HG02610 (cell line): ENCODE measurements around the gene KRTAP4-9.
"Not testable (repeated sequence)": the region's sequence is repeated elsewhere in the genome, so short reads cannot be mapped to it uniquely, and the experiment has no call there.

Source experiments
- ATAC-seq: cut with Tn5 transposase; IDR thresholded peaks from one replicate; pipeline ENCODE4 v1.9.1; 2021; ENCODE audit warnings: mild to moderate bottlenecking, moderate library complexity; ENCODE audit not compliant: unreplicated experiment

The KRTAP4-9 gene

DNA sequence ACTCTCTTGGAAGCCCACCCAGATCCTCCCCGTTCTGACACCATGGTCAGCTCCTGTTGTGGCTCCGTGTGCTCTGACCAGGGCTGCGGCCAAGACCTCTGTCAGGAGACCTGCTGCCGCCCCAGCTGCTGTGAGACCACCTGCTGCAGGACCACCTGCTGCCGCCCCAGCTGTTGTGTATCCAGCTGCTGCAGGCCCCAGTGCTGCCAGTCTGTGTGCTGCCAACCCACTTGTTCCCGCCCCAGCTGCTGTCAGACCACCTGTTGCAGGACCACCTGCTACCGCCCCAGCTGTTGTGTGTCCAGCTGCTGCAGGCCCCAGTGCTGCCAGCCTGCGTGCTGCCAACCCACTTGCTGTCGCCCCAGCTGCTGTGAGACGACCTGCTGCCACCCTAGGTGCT is at the start of gene KRTAP4-9:
Gene KRTAP4-9 (plus strand): TSS at position 43 of the 400 bp plus-strand sequence. CDS start 0 bp downstream, at position 43.
- not testable (repeated sequence) for ATAC-seq

DNA sequence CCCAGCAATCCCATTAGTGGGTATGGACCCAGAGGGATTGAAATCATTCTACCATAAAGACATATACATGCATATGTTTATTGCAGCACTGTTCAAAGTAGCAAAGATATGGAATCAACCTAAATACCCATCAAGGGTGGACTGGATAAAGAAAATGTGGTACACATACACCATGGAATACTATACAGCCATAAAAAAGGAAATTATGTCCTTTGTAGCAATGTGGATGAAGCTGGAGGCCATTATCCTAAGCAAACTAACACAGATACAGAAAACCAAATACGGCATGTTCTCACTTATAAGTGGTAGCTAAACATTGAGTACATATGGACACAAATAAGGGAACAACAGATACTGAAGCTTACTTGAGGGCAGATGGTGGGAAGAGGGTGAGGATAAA is 47.6 kb upstream of the KRTAP4-9 start:
- no peak for ATAC-seq

DNA sequence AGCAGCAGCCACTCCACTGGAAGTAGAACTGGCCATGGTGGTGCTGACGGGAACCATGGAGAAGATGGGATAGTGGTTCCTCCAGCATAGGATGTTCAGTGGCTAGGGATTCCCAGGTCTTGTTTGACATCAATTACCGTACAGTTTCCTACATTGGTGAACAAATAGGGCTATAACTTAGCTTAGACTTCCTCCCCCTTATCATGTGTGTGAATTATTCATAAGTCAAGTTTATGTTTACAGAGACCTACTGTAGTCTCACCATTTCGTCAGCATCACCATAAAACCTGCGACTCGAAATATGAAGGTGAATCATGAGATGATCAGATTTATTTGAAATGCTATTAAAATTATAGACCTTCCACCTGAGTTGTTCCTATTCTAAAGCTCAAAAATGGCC is 46.4 kb upstream of the KRTAP4-9 start:
- no peak for ATAC-seq

DNA sequence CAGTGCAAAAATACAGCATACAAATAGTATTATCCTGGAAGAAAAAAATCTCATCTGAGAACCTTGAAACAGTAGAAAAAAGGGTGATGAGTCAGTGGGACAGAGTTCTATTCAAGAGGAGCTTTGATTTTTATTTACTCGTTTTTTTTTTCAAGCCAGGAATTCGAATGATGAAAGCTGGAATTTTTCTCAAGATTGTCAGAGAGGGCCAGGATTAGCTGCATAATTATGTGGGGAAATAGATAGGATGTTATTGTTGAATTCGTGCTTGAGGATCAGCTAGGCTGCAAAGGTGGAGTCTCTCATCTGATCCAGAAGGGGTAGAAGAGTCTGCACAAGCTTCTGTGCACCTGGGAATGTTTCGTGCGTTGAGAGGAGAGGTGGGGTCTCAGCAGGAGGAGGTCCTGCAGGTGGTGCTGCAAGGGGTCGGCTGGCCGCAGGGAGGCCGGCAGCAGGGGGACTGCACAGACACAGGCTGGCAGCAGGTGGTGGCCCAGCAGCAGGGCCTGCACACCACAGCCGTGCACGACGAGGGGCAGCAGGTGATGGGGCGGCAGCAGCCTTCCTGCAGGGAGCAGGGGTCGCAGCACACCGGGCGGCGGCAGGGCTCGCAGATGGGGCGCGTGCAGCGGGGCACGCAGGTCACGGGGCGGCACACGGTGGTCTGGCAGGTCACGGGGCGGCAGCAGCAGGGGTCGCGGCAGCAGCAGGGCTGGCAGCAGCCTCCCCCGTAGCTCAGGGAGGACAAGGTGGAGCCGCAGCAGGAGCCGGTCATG is 45.7 kb upstream of the KRTAP4-9 start:
- not testable (repeated sequence) for ATAC-seq

DNA sequence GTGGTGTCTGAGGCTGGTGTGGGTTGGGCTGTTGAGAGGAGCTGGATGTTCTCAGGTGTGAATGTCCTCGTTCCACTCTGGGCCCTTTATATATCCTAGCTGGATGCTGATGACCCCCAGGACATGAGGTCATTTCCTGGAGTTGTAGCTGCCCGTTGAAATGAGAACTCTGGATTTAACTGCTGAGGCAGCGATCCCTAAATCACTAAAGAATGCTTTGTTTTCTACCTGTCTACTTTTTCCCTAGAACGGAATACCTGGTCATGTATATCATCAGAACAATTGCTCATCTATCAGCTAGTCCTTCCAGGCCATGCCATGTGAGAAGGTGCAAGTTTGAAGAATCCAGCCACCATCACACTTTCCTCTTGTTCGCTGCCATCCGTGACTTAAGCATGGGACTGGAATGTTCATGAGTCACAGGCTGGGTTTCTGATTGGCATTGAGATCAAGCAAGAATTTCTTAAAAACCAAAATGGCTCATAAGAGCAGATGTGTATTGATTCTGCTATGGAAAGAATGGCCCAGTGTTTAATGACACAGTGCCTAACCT is 45.1 kb upstream of the KRTAP4-9 start, which contains the start of gene KRTAP2-3:
Gene KRTAP2-3 (minus strand): TSS at position 63 of the 553 bp plus-strand sequence. CDS start 64 bp downstream, outside the sequence.
- ATAC-seq: no peak

DNA sequence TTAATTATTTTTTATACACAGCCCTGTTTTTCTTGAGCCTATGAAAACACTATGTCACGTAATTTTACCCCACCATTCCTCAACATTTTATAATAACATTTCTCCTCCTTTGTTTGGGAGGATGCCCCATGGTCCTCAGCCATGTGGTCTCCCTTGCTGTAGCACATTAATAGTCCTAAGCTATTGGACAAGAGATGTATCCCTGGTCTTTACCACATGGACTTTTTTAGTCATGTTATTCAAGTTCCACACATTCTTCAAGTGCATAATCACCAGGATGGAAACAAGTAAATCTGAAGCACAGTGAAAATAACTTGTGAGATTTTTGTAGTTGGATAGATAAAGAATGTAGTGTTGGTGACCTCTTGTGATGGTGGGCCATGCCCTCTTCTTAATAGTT is 43.2 kb upstream of the KRTAP4-9 start:
- no peak for ATAC-seq

DNA sequence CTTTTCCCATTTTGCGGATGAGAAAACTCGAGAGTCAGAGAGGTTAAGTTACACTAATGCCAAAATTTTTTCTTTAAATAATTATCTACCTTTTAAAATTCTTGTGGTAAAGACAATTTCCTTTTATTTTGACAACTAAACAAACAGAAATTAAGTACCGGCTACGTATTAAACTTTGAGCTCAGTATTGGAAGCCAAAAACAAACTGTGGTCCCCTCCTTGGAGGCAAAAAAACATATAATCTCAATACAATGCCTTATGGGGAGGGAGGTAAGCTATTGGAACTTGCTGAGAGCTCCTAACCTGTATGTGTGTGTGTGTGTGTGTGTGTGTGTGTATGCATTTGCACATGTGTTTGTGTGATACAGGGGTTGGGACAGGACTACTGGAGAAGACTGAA is 41.7 kb upstream of the KRTAP4-9 start:
- ATAC-seq: no peak

DNA sequence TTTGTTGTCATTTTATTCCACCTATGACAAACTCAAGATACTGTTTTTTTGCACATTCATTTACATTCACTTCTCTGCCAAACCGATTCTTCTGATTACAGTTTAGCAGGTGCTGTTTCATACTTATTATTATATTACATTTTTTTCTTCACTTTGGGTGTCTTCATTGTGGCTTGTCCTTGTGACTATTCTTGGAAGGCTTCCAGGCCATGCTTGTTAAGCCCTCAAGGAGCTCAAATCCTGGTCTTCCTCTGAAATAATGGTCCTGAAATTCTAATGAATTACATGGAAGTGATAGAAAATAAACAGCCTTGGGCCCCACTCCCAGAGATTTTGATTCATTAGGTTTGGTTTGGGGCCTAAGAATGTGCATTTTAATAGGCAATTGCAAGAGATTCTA is 40.9 kb upstream of the KRTAP4-9 start:
- ATAC-seq: no peak

DNA sequence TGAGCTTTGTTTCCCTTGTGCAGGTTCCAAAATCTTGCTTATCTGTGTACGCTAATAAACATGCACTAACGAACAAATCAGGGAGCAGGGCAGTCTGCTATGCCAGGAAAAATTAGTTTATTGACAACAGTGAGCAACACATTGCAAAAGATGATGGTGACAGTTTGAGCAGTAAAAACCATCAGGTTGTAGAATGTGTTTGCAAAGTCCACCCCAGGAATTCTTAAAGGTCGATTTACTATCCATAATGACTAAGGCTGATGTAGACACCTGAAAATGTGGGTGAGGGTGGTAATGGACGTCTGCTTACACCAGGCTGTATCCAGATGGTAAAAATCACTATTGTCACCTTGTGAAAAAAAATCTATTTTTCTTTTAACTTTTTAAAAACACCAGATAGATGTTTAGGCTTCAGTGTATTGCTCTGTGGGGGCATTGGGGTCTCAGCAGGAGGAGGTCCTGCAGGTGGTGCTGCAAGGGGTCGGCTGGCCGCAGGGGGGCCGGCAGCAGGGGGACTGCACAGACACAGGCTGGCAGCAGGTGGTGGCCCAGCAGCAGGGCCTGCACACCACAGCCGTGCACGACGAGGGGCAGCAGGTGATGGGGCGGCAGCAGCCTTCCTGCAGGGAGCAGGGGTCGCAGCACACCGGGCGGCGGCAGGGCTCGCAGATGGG is 40.0 kb upstream of the KRTAP4-9 start:
- ATAC-seq: not testable (repeated sequence)

DNA sequence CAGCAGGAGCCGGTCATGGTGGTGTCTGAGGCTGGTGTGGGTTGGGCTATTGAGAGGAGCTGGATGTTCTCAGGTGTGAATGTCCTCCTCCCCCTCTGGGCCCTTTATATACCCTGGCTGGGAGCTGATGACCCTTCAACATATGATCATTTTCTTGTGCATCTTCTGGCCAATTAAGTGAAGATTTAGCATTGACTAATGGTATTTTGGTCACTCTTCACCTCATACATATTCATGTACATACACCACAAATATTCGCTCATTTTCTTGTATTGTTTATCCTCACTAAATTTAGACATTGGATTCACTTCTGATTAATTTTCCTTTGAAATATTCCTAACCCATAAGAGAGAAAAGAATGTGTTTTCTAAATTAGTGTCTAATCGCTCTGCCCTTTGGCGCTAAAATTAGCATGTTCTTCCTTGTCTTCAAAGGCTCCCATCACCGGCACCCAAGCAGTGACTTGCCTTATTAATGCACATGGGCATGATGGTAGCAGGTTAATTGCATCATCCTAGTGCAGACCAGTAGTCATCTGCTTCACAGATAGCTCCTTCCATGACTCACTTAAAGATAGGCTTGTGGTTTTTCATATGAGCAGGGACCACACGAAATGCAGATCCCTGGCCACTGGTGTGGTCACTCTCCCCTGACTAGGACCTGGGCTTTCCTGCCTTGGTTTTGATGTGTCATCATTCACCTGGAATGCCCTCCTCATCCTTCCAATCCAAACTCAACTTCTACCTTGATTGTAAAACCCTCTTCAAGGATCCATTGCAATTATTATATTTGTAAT is 39.2 kb upstream of the KRTAP4-9 start, which contains the start of gene KRTAP2-4:
Gene KRTAP2-4 (minus strand): TSS at position 51 of the 796 bp plus-strand sequence. CDS start 34 bp downstream, at position 17.
- no peak for ATAC-seq

DNA sequence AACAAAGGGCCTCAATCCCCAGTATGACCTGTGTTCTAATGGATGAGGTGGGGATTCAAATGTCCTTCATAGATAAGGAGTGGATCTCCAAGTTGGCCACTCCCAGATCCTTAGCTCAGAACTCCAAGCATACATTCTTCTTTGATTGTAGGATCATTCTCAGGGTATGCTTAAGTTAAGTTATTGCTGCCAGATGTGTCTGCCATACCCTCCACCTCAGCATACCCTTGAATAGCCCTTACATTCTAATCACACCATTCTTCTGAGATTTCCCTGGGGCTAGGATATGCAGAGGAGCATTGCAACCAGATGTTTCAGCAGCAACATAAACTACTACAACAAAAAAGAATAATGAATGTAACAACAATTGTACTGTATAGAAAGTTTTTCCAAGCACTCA is 37.9 kb upstream of the KRTAP4-9 start:
- ATAC-seq: no peak

DNA sequence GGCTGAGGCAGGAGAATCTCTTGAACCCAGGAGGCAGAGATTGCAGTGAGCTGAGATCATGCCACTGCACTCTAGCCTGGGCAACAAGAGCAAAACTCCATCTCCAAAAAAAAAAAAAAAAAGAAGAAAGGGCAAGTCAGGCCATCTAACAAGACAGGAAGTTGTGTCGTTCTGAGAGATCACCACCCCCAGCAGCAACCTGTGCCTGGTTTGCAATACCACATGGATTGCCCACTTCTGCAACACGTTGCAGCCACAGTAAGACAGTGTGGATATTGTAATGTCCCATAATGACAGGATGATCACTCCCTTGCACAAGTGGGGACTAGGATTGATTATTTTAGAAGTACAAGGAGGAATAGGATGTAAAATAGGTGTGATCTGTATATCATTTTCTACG is 36.2 kb upstream of the KRTAP4-9 start:
- no peak for ATAC-seq

DNA sequence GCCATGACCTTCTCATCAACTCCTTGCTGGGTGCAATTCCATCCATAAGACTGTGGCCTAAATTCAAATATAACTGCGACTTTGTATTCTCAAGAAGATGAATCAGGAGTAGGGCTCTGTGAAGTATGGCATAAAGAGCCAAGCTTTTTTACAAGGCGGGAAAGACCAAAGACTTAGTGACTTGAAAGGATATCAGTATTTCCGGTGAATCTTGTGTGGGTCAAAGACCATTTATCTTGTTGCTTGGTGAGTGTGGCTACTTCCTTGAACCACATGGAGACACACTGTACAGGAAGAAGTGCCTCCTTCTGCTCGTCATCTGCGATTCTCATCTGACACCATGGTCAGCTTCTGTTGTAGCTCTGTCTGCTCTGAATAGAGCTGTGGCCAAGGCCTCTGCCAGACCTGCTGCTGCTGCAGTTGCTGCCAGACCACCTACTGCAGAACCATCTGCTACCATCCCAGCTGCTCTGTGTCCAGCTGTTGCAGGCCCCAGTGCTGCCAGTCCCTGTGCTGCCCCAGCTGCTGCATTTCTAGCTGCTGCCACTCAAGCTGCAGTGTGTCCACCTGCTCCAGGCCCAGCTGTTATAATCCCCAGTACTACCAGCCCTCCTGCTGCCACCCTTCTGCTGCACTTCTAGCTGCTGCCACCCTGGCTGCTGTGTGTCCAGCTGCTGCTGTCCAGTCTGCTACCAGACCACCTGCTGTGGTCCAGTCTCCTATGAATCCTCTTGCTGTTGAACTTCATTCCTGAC is 33.4 kb upstream of the KRTAP4-9 start:
- no peak for ATAC-seq

DNA sequence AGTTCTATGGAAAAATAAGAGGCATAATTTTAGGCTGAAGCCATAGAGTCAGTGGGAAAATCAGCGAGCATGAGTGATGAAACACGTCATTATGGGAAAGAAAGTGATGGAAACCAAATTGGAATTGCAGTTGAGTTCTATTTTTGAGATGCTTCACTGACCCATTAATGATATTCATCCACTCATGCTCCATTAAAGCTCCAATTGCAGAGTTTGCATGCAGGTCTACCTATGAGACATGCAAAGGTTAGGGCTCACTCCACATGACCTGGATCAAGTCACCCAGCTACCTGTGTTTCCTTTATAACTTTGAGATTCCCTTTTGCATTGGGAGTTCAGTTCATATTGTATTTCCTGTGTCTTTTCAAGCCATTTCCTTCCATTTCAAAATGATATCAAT is 31.5 kb upstream of the KRTAP4-9 start:
- no peak for ATAC-seq

DNA sequence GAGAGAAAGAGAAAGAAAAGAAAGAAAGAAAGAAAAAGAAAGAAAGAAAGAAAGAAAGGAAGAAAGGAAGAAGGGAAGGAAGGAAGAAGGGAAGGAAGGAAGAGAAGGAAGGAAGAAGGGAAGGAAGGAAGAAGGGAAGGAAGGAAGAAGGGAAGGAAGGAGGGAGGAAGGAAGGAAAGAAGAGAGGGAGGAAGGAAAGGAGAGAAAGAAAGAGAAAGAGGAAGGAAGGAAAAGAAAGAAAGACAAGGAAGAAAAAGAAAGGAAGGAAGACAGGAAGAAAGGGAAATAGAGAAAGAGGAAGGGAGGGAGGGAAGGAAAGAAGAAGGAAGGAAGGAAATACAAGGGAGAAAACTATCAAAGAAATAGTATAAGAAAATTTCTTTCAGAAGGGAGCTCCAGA is 28.4 kb upstream of the KRTAP4-9 start:
- ATAC-seq: no peak

DNA sequence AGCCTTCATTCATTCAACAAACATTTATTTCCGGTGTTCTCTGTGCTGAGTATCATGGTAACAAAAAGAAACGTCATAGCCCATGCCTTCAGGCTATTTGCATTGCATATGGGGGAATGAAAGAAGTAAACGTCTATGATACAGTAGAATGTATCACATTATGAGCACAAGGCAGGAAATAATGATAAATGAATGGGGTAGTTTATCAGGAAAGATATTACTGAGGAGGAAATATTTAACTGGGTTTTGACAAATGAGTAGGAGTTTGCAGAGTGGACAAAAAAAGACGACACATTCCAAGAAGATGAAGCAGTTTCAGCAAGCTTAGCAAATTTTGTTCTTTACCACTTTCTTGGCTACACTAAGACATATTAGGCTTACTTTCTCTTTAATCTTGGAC is 22.6 kb upstream of the KRTAP4-9 start:
- ATAC-seq: no peak

DNA sequence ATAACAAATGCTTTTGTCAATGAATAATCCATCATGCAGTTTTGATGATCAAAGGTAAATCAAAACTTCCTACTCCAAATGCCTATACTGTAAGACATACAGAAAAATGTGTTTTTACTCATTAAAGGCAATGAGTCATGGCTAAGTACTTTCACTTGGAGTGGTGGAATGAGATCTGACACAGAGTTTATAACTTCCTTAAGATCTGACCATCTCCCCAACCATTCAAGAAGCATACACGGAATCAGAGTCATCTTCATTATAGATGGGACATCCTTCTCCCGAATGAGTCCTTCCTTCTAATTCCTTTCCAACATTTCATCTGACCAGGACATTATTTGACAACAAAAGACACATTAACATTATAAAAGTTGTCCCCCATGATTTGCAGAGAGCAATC is 21.8 kb upstream of the KRTAP4-9 start:
- not testable (repeated sequence) for ATAC-seq

DNA sequence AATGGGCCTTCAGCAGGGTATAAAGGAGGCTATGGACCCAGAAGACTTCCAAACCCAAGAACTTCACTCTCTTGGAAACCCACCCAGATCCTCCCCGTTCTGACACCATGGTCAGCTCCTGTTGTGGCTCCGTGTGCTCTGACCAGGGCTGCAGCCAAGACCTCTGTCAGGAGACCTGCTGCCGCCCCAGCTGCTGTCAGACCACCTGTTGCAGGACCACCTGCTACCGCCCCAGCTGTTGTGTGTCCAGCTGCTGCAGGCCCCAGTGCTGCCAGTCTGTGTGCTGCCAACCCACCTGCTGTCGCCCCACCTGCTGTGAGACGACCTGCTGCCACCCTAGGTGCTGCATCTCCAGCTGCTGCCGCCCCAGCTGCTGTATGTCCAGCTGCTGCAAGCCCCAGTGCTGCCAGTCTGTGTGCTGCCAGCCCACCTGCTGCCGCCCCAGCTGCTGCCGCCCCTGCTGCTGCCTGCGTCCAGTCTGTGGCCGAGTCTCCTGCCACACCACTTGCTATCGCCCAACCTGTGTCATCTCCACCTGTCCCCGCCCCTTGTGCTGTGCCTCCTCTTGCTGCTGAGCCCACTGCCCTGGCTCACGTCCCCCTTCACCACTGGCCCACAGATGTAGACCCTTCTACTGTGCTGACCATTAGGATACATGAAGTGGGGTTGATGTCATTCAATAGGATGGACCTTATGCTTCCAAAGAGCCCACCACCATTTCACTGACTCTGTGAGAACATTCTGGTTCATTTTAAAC is 20.9 kb upstream of the KRTAP4-9 start, which contains the start of gene KRTAP4-7:
Gene KRTAP4-7 (plus strand): TSS at position 51 of the 757 bp plus-strand sequence. CDS start 57 bp downstream, at position 108.
- ATAC-seq: not testable (repeated sequence)

DNA sequence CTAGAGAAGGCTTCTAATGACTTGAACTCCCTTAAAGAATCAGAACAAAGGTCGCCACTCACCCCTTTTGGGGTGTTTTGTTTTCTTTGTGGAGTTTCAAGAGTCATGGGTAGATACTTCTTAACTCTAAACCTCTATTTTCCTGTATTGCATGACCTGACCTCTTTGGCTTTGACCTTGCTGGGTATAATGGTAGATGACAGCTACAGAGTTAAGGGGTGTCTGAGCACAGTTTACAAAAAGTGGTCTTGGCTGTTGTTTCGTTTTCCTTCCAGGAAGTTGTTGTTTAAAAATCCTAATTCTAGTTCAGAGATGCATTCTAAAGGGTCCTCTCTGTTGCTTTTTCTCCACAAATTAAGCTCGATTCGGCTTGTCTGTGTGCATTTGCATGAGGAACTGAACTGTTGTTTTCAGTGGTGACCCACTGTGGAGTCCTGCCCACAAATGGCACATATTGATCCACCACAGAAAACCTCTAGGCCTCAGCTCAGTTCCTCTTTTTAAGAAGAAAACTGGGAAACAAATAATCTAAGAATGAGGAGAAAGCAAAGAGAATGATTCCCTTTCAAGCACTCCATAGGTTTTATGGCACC is 16.3 kb upstream of the KRTAP4-9 start:
- not testable (repeated sequence) for ATAC-seq
